Activated naive CD4-positive, alpha-beta T cell treated with anti-CD3 and anti-CD28 coated beads, Interleukin-2, amount 50 U/mL, for 16 hours (primary cell): Measurements from ENCODE around the gene TSKU.
"Not testable (repeated sequence)": the region's sequence is repeated elsewhere in the genome, so short reads cannot be mapped to it uniquely, and the experiment has no call there.

Experiments used
- DNase-seq: peaks from one replicate; pipeline ENCODE4 v3.0.0-alpha.2; 2020

TSKU gene

GRCh38 chr11:76803023-76803422, 19.9 kb downstream of the TSKU start:
- DNase-seq = no peak

- peak; percentile 72 for DNase-seq
Measured at GRCh38 chr11:76803811-76804600, 20.9 kb downstream of the TSKU start.

GRCh38 chr11:76805206-76805913, 22.2 kb downstream of the TSKU start:
- DNase-seq = peak; percentile 40

- DNase-seq = no peak
Measured at GRCh38 chr11:76806131-76806530, 23.0 kb downstream of the TSKU start.

- DNase-seq = no peak
Measured at GRCh38 chr11:76806608-76807205, 23.6 kb downstream of the TSKU start.

- peak; percentile 73 for DNase-seq
Measured at GRCh38 chr11:76807206-76807875, 24.2 kb downstream of the TSKU start.

- DNase-seq = no peak
Measured at GRCh38 chr11:76808171-76808570, 25.0 kb downstream of the TSKU start.

GRCh38 chr11:76808996-76809395, 25.8 kb downstream of the TSKU start:
- no peak for DNase-seq

GRCh38 chr11:76810151-76810853, 27.1 kb downstream of the TSKU start:
- DNase-seq = peak; percentile 56

GRCh38 chr11:76811259-76811658, 28.1 kb downstream of the TSKU start:
- no peak for DNase-seq

GRCh38 chr11:76814414-76814813, 31.3 kb downstream of the TSKU start:
- no peak for DNase-seq

GRCh38 chr11:76815678-76816077, 32.5 kb downstream of the TSKU start:
- DNase-seq = not testable (repeated sequence)

- DNase-seq = no peak
Measured at GRCh38 chr11:76820184-76820566, 37.0 kb downstream of the TSKU start.

- DNase-seq = not testable (repeated sequence)
Measured at GRCh38 chr11:76821396-76821795, 38.2 kb downstream of the TSKU start.

GRCh38 chr11:76822406-76822805, 39.2 kb downstream of the TSKU start:
- no peak for DNase-seq

GRCh38 chr11:76823481-76824028, 40.4 kb downstream of the TSKU start:
- DNase-seq = no peak

GRCh38 chr11:76824083-76824939, 41.2 kb downstream of the TSKU start:
- no peak for DNase-seq

- DNase-seq = no peak
Measured at GRCh38 chr11:76824980-76825725, 42.0 kb downstream of the TSKU start.

- no peak for DNase-seq
Measured at GRCh38 chr11:76825726-76826396, 42.7 kb downstream of the TSKU start.

GRCh38 chr11:76826508-76826907, 43.4 kb downstream of the TSKU start:
- DNase-seq = not testable (repeated sequence)
